SK-N-SH treated with all-trans-retinoic acid at 6 μM for 48 hours (cell line): ENCODE results near the gene CROCC2.

Experiments used
- CREB5 ChIP-seq: fragments of 250-450 bp; sonication (Bioruptor Pico); IDR thresholded peaks from 2 replicates; pipeline ENCODE4 v1.5.1; 2020; ENCODE audit warnings: low read depth, mild to moderate bottlenecking, moderate library complexity
- CSRNP3 ChIP-seq: fragments of 250-450 bp; sonication (Bioruptor Pico); IDR thresholded peaks from 2 replicates; pipeline ENCODE4 v1.5.1; 2021; ENCODE audit warnings: mild to moderate bottlenecking, moderate library complexity
- ESRRG ChIP-seq: fragments of 250-450 bp; sonication (Bioruptor Pico); IDR thresholded peaks from 2 replicates; pipeline ENCODE4 v1.6.1; 2021; ENCODE audit warnings: mild to moderate bottlenecking
- ISL1 ChIP-seq: fragments of 250-450 bp; sonication (Bioruptor Pico); IDR thresholded peaks from 2 replicates; pipeline ENCODE4 v2.1.2; 2022; ENCODE audit warnings: mild to moderate bottlenecking, moderate library complexity
- OSR1 ChIP-seq: fragments of 250-450 bp; sonication (Bioruptor Pico); IDR thresholded peaks from 2 replicates; pipeline ENCODE4 v1.8.0; 2022; ENCODE audit warnings: moderate library complexity, mild to moderate bottlenecking, inconsistent platforms
- PATZ1 ChIP-seq: fragments of 250-450 bp; sonication (Bioruptor Pico); IDR thresholded peaks from 2 replicates; pipeline ENCODE4 v1.8.0; 2020; ENCODE audit warnings: mild to moderate bottlenecking, moderate library complexity, borderline replicate concordance
- POU6F1 ChIP-seq: fragments of 250-450 bp; sonication (Bioruptor Pico); IDR thresholded peaks from 2 replicates; pipeline ENCODE4 v1.8.0; 2021; ENCODE audit warnings: low read depth, mild to moderate bottlenecking, moderate library complexity, borderline replicate concordance
- RARB ChIP-seq: fragments of 250-450 bp; sonication (Bioruptor Pico); IDR thresholded peaks from 2 replicates; pipeline ENCODE4 v1.8.0; 2021; ENCODE audit warnings: mild to moderate bottlenecking, moderate library complexity
- SNAI2 ChIP-seq: fragments of 250-450 bp; sonication (Bioruptor Pico); IDR thresholded peaks from 2 replicates; pipeline ENCODE4 v1.5.0; 2020; ENCODE audit warnings: mild to moderate bottlenecking, moderate library complexity
- ZC3H10 ChIP-seq: fragments of 250-450 bp; sonication (Bioruptor Pico); IDR thresholded peaks from 2 replicates; pipeline ENCODE4 v1.5.1; 2021; ENCODE audit warnings: mild to moderate bottlenecking, moderate library complexity
- ZFP30 ChIP-seq: fragments of 450-650 bp; formaldehyde crosslinking; IDR thresholded peaks from 2 replicates; pipeline ENCODE4 v1.5.0; 2022; ENCODE audit warnings: mild to moderate bottlenecking, moderate library complexity
- ZNF8 ChIP-seq: fragments of 450-650 bp; formaldehyde crosslinking; IDR thresholded peaks from 2 replicates; pipeline ENCODE4 v1.5.0; 2020; ENCODE audit warnings: mild to moderate bottlenecking, moderate library complexity

- TF ChIP-seq POU6F1 (CRISPR knock-in tag) (no peak), SNAI2 (CRISPR knock-in tag) (no peak), CSRNP3 (CRISPR knock-in tag) (no peak), ZNF8 (no peak), ZFP30 (CRISPR knock-in tag) (no peak), PATZ1 (CRISPR knock-in tag) (no peak), OSR1 (CRISPR knock-in tag) (no peak), CREB5 (CRISPR knock-in tag) (no peak), ZC3H10 (CRISPR knock-in tag) (no peak), ESRRG (CRISPR knock-in tag) (no peak), RARB (CRISPR knock-in tag) (no peak), ISL1 (CRISPR knock-in tag) (no peak)
Measured at GRCh38 chr2:241003369-241003768, 97.2 kb downstream of the CROCC2 start.
